Activated CD8-positive, alpha-beta memory T cell treated with anti-CD3 and anti-CD28 coated beads for 1 hour (primary cell): ENCODE measurements around the gene CEP250.
"Not testable (repeated sequence)": the region's sequence is repeated elsewhere in the genome, so short reads cannot be mapped to it uniquely, and the experiment has no call there.

Experiments
- DNase-seq, 2 donors: peaks; one replicate each; pipeline ENCODE4 v3.0.0-alpha.2; 2020; ENCODE audit warnings: low read depth in 1 of 2; ENCODE audit errors: extremely low read depth in 1 of 2

Gene CEP250

GRCh38 chr20:35454881-35455609, at the start of gene CEP250:
Gene CEP250 (plus strand): TSS chr20:35455598. CDS start chr20:35462368, 6,770 bp downstream.
- DNase-seq: peak; percentile 81 to 90

- DNase-seq: no peak
These were observed 49.6 kb upstream of the CEP250 start for GRCh38 chr20:35405775-35406174.

DNA sequence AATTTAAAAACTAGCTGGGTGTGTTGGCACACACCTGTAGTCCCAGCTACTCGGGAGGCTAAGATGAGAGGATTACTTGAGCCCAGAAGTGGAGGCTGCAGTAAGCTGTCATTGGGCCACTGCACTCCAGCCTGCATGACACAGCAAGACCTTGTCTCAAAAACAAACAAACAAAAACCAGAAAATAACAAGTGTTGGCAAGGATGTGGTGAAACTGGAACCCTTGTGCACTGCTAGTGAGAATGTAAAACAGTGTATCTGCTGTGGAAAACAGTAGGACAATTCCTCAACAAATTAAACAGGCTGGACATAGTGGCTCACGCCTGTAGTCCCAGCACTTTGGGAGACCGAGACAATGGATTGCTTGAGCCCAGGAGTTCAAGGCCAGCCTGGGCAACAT, 47.1 kb upstream of the CEP250 start:
- DNase-seq: no peak

GRCh38 chr20:35409542-35409941, 45.9 kb upstream of the CEP250 start:
- no peak for DNase-seq

DNA sequence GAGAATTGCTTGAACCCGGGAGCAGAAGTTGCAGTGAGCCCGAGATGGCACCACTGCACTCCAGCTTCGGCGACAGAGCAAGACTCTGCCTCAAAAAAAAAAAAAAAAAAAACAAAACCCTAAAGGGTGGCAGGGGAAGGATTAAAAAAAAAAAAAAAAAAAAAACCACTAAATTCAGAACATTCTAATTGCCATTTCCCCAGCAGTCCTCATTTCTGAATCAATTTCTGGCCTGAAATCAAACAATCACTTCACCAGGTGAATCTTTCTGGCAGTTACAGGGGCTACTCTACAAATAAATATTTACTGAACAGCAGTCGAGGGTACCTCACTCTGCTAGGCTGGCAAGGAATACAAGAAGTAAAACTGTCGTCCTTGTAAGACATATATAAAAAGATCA, 44.8 kb upstream of the CEP250 start:
- DNase-seq: no peak

DNA sequence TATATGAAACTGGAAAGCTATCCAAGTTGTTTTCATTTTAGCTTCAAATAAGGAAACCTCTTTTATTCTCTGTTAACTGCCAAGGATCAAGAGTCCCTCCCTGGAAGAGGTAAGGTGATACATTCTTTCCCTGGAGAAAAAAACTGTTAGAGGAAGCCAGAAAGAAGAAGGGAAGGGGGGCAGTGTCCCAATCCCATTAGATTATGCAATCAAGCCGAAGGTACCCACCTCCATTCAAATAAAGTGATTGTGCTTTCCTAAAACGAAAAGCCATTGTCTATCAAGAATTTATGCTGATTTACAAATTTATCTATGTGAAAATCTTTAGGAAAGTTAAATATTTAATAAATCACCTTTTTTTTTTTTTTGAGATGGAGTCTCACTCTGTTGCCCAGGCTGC, 34.1 kb upstream of the CEP250 start:
- no peak for DNase-seq

DNA sequence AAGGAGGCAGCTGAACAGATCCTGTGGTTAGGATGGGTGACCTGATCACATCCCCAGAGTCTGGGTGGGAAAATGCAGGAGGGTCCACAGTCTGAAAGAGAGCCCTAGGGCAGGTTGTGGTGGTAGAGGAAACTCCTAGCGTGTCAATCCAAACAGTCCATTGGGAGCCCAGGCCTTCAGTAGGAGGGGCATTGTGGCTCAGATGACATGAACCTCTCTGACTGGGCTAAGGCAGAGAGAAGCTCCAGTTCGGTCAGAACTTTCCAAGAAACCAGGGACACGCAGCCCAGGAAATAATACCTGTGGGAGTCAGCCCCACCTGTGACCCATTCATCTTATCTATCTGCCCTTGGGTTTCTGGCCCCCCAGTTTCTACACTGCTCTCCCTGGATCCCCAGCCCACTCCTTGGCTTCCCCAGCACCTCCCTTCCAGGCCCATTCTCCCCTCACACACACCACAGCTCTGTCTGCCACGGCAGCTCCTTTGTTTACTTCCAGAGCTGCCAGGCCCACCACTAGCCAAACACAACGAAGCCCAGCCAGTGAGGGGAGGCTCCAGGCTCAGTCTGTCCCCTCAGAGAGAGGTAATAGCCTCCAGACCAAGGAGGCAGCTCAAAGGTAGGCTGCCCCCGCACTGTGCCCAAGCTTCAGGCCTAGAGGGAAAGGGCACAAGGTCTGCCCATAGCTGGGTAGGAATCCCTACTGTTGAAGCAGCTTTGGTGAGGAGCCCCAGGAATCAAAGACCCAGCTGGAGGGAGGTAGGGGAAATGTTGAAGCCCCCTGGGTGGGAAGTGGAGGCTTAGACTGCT, 23.6 kb upstream of the CEP250 start:
- no peak for DNase-seq

GRCh38 chr20:35432430-35432735, 23.0 kb upstream of the CEP250 start:
- no peak for DNase-seq

DNA sequence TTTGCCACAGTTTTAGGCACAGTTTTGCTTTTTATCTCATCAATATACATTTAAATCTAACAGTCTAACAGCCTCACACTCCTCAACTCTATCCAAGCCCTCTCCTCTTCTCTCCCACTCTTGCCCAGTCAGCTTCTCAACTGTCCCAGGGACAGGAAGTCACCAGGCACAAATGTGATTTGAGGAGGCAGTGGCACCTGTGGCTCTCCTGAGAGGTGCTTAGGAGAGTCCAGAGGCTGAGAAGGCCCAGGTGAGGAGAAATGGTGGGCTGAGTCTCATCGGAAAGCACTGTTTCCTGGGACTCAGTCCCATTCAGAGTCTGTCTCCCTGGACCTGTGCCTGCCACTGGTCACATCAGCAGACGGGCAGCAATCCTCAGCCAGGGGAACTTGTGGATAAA, 22.1 kb upstream of the CEP250 start:
- DNase-seq: no peak

DNA sequence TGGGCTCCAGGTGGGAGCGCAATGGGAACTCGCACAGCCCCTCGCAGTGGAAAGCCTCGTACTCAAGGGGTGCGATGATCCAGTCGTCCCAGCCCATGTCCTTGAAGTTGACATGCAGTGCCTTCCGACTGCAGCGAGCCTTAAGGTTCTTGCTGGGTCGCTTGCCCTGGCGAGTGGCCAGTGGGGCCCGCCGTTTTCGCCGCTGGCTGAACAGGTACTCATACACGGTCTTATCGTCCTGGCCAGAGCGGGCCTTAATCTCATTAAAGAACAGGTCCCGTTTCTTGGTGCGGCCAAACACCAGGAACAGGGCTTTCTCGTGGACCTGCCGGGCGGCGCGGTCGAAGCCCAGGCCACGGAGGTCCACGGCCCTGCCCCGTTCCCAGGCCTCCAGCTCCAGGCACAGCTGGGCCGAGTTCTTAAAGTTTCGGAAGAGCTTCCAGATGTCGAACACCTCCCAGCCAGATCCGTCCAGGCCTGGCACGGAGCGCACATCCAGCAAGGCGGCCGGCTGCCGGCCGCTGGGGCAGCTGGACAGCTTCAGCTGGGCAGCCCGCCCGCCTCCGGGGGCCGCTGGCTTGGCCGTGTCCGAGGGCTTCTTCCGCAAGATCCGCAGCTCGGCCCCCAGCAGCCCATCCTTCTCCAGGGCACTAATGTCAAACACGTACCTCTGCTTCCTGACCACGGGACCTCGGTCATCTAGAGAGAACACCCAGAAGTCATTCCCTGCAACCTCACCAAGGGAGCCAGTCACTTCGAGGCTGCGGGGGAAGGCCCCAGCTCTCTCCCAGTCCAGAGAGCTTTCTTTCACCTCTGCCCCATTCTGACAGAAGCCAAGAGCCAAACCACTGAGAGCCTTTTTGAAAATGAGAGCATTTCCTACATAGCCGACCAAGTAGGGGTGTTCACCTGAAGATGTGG, 21.1 kb upstream of the CEP250 start:
- DNase-seq: no peak

- DNase-seq: no peak
These were observed 19.2 kb upstream of the CEP250 start for GRCh38 chr20:35436177-35436573.

GRCh38 chr20:35437599-35437998, 17.8 kb upstream of the CEP250 start:
- DNase-seq: no peak

- DNase-seq: no peak
These were observed 12.4 kb upstream of the CEP250 start for GRCh38 chr20:35443003-35443402.

GRCh38 chr20:35444226-35444625, 11.2 kb upstream of the CEP250 start:
- DNase-seq: no peak

DNA sequence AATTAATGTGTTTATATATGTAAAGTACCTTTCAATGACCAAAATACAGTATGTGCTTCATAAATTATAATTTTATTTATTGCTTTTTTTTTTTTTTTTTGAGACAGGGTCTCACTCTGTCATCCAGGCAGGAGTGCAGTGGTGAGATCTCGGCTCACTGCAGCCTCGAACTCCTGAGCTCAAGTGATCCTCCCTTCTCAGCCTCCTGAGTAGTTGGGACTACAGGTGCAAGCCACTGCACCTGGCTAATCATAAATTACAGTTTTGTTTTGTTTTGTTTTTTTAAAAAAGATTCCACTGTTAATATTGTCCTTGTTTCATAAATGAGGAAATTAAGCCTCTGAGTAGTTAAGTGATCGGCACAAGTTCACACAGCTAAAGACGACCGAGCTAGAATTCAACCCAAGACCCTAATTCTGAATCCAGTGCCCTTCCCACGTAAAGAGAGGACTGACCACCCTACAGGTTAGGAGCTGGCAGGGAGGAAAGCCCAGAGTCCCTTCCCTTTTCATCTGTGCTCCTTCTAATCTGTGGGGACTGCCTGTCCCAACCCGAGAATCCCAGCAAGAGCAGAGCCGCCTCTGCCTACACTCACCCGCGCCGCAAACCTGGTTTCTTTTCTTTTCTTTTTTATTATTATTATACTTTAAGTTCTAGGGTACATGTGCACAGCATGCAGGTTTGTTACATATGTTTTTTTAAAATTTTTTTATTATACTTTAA, 8.9 kb upstream of the CEP250 start:
- DNase-seq: no peak

- peak; percentile 70 to 82 for DNase-seq
These were observed 8.2 kb upstream of the CEP250 start for GRCh38 chr20:35447082-35447789.

DNA sequence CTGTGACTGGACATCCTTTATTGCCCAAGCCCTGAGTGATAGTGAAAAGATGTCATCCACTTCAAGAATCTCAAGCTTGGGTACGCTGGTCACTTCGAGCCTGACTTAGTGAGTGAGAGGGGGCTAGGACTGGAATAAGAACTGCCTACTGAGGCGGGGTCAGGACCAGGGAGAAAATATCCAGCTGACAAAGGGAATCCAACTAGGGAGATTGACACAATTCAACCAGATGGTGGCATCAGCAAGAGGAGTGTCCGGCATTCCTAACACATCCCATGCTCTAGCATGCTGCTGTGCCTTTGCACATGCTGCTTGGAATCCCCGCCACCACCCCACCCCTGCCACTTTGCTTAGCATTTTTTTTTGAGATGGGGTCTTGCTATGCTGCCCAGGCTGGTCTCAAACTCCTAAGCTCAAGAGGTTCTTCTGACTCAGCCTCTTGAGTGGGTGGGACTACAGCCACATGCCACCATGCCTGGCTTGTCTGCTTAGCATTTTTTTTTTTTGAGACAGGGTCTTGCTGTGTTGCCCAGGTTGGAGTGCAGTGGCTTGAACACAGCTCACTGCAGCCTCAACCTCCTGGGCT, 6.5 kb upstream of the CEP250 start:
- no peak for DNase-seq

GRCh38 chr20:35449855-35450254, 5.5 kb upstream of the CEP250 start:
- DNase-seq: not testable (repeated sequence)

GRCh38 chr20:35451295-35451694, 4.1 kb upstream of the CEP250 start:
- no peak for DNase-seq

DNA sequence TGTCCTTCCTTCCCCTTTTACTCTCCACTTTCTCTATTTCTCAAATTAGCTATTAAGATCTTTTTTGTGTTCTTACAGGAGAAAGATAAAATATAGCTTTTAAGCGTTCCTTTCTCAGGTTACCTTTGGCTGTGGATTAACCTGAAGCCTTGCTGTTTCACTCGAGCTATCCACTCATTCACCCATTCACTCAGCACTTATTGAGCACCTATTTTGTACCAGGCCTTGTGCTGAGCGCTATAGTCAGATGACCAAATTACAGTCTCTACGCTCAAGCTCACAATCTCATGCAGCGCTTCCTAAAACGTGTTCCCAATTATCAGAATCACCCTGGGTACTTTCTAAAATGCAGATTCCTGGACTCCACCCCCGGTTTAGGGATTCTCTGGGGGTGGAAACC, 1.8 kb upstream of the CEP250 start:
- no peak for DNase-seq
